Fibroblast of villous mesenchyme (primary cell): ENCODE data around the gene MEF2B. TPM values are rescaled to one million over a fixed set of nuclear protein-coding genes. Genes with fewer than 3 reads are reported as not detected.
A peak's percentile ranks its signal among the peaks of the same experiment; 100 is the strongest.
"Not testable (repeated sequence)": the region's sequence is repeated elsewhere in the genome, so short reads cannot be mapped to it uniquely, and the experiment has no call there.

Experiments
- DNase-seq: peaks from one replicate; pipeline ENCODE4 v3.0.0-alpha.2; 2010; ENCODE audit warnings: low read depth
- H3K4me3 ChIP-seq: 2 replicates; pipeline ENCODE4 v1.5.1; 2011; ENCODE audit warnings: low read depth, mild to moderate bottlenecking, low read length
- total RNA-seq: library from RNA; depleted of rRNA; stranded (reverse); fragments of >200 nt; gene quantifications from 2 replicates; pipeline ENCODE4 v1.2.3, GENCODE V29; 2012
- TF ChIP-seq, protein P1 (sequence below): IDR thresholded peaks from 2 replicates; pipeline ENCODE4 v1.5.1; 2012; ENCODE audit warnings: low read depth, mild to moderate bottlenecking, low read length; ENCODE audit not compliant: insufficient read depth

Gene MEF2B
- total RNA-seq, 1 donor = not detected

DNA sequence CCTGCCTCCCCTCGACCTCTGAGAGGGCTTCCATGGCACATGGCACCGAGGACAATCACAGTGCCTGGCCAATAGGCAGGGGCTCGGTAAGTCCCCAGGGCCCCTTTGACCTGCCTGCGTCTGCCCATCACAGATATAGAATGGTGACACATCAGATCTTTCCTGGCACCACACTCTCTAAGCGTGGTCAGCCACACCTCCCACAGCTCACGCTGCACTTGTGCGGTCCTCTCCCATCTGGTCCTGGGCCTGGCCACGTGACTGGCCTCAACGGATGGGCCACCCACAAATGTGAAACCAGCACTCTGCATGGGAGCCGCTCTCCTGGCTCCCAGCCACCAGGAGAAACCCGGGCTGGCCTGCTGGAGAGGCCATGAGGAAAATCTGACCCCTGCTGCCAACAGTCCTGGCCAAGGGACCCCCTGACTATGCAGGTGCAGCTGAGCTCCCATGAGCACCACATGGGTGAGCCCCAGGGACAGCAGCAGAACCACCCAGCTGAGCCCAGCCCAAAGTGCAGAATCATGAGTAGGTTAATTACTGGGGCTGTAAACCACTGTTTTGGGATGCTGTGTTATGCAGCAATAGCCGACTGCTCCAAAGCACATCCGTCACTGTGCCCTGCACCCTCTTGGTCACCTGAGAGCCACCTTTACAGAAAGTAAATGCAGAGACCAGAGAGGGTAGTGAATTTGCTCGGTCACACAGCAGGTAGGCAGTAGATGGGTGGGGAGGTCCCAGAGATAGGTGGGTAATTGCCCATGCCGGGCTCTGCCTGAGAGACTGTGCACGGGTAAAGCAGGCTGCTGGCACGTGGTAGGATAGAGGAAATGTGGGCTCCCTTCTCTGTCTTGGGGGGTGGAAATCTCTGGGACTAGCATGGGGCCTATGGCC, 9.7 kb upstream of the MEF2B start:
- DNase-seq = no peak
- H3K4me3 ChIP-seq = no peak overlapping the region
- TF ChIP-seq, protein P1, sequence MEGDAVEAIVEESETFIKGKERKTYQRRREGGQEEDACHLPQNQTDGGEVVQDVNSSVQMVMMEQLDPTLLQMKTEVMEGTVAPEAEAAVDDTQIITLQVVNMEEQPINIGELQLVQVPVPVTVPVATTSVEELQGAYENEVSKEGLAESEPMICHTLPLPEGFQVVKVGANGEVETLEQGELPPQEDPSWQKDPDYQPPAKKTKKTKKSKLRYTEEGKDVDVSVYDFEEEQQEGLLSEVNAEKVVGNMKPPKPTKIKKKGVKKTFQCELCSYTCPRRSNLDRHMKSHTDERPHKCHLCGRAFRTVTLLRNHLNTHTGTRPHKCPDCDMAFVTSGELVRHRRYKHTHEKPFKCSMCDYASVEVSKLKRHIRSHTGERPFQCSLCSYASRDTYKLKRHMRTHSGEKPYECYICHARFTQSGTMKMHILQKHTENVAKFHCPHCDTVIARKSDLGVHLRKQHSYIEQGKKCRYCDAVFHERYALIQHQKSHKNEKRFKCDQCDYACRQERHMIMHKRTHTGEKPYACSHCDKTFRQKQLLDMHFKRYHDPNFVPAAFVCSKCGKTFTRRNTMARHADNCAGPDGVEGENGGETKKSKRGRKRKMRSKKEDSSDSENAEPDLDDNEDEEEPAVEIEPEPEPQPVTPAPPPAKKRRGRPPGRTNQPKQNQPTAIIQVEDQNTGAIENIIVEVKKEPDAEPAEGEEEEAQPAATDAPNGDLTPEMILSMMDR = no peak

DNA sequence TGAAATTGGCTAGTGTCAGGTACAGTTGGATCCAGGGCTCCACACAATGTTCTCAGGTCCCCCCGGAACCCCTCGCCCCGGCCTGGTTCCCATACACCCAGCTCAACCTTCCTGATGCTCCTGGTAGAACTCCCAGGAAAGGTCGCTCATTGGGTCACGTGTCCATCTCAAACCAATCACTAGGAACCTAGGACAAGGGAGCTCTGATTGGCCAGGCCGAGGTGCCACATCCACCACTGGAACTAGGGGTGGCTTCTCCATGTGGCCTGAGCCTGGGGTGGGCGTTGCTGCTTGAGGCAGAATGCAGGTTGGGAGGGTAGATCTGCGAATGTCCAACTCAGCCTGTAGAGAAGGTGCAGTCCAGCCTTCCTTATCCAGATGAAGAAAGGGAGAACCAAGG, 6.9 kb upstream of the MEF2B start:
- no peak for DNase-seq
- TF ChIP-seq, protein P1 = no peak
- H3K4me3 ChIP-seq = no peak overlapping the region

DNA sequence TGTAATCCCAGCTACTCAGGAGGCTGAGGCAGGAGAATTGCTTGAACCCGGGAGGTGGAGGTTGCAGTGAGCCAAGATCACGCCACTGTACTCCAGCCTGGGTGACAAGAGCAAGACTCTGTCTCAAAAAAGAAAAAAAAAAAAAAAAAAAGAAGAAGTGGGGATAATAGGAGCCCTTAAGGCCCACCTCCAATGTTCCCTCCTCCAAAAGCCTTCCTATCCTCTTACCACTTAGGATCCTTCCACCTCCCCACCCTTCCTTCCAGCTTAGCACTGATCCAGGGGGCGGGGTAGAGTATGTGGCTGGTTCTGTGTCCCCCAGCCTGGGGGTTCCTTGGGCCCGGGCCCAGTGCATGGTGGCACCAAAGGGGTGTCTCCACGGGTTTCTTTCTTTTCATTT, 3.2 kb upstream of the MEF2B start:
- H3K4me3 ChIP-seq, DNase-seq: not testable (repeated sequence)

DNA sequence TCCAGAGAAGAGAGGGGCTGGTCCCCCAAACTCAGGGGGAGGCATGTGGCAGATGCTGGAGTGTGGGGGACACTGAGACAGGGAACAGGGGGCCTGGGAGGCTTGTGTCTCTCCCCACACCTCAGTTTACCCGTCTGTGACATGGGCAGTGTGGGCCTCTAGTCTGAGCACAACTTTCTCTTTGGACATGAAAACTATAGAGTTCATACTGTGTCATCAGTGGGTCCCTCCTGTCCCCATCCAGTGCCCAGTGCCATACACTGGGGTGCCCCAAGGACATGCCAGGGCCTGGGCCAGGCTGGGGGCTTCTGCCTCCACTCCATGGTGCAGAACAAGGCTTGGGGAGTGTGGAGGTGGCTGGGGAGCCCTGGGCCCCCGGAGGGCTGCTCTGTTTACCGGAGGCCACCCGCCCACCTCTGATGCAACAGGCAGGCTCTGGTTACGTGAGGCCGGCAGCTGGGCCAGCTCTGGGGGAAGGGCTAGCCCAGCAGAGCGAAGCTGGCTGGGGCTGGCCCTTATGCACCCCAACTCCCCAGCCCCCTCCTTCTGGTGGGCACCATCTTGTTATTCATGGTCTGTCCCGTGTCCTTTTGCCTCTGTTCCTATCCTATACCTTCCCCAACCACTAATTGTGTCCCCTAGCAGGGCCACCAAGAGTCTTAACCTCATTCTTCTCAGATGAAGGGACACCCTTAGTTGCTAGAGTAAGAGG, 1.9 kb upstream of the MEF2B start:
- TF ChIP-seq, protein P1 = no peak
- peak; percentile 81 for DNase-seq
- no peak overlapping the region for H3K4me3 ChIP-seq

DNA sequence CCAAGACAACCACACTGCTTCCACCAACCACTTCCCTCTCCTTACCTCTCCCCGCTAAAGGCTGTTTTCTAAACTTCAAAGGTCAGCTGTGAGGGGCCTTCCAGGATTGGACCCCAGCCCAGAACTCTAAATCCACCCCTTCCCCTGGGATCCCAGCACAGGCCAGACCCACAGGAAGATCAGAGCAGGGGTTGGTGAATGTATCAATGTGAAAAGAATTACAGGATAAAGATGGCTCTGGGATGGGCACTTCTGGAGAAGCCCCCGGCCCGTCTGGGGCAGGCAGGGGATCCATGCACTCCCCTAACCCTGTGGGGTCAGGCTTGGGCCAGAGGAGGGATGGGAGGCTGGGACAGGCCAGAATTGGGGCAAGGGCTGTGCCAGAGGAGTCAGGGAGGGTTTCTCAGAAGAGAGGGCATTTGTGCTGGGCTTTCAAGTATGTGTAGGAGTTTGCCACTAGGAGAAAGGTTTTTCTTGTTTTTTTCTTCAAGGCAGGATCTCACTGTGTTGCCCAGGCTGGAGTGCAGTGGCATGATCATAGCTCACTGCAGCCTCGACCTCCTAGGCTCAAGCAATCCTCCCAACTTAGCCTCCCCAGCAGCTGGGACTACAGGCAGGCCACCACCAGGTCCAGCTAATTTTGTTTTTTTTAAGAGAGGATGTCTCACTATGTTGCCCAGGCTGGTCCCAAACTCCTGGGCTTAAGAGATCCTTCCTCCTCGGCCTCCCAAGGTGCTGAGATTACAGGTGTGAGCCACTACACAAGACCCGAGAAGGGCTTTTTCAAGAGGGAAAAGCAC, 1.0 kb upstream of the MEF2B start:
- TF ChIP-seq, protein P1 = no peak
- DNase-seq = no peak
- no peak overlapping the region for H3K4me3 ChIP-seq

DNA sequence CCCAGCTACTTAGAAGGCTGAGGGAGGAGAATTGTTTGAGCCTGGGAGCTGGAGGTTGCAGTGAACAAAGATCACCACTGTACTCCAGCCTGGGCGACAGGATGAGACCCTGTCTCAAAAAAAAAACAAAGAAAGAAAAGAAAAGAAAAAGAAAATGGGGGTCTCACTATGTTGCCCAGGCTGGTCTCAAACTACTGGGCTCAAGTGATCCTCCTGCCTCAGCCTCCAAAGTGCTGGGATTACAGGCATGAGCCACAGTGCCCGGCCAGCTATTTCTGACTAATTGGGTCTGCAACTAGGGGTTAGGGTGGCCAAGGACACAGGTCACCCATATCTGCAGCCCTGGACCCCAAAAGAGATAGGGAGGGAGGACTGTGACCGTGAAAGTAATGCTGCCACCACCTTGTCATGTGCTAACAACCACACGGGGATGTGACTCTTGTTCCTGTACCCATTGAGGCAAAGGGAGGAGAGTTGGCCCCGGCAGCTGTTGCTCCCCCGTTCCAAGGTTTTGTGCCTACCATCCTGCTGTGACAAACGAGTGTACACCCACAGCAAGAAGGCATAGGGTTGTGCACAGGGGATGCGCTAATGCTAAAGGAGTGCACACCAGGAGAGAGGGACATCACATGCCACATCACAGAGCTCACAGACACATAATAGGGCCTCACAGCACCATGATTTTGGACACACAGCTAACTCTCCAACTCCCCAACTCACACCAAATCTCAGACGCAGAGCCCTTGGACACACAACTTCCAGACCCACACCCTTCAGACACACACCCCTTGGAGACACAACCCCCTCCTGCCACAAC, 619 bp downstream of the MEF2B start:
- DNase-seq = no peak
- peak overlapping the region; percentile 40 for H3K4me3 ChIP-seq
- TF ChIP-seq, protein P1 = no peak
